GM18499 (cell line): ENCODE measurements around the gene YBX2.
"Not testable (repeated sequence)": the region's sequence is repeated elsewhere in the genome, so short reads cannot be mapped to it uniquely, and the experiment has no call there.

Experiments used
- ATAC-seq: cut with Tn5 transposase; IDR thresholded peaks from one replicate; pipeline ENCODE4 v1.9.1; 2021; ENCODE audit warnings: moderate number of reproducible peaks; ENCODE audit not compliant: insufficient read depth, unreplicated experiment

The YBX2 gene

GRCh38 chr17:7250695-7251627 is 43.5 kb downstream of the YBX2 start:
- ATAC-seq: no peak

GRCh38 chr17:7249830-7250229 is 44.6 kb downstream of the YBX2 start:
- ATAC-seq: no peak

DNA sequence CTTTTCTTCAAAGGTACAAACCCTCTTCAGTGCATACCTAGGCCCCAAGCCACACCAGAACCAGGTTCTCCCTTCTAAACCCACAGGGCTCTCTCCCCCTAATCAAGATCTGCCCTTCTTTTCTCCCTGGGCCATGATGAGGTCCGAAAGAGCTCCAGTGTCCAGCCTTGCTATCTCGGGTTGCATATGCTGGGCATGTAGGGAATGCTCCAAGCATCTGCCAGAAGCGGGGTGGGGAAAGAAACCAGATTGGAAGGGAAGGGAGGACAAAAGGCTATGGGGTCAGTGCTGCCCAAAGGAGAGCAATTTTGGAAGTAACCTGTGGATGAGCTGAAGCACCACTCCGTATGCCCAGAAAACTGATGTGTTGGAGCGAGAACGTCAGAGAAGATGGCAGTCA is 45.2 kb downstream of the YBX2 start:
- no peak for ATAC-seq

GRCh38 chr17:7248796-7249195 is 45.6 kb downstream of the YBX2 start:
- no peak for ATAC-seq

DNA sequence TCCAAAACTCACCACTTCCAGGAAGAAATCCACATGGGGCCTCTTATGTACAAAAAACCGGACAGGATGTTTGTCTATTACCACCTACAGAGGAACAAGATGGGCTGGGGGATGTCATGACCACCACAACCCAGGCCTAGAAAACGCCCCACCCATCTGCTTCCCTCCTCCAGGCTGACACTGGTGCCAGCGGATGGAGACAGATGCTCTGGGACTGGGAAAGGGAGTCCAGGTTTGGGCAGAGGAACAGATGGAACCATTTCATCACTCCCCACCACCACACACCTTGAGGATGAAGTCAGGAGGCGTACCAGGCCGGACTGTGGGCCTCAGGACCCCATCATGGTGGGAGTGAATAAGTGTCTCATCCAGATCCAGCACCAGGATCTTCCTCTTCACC is 47.7 kb downstream of the YBX2 start:
- no peak for ATAC-seq

DNA sequence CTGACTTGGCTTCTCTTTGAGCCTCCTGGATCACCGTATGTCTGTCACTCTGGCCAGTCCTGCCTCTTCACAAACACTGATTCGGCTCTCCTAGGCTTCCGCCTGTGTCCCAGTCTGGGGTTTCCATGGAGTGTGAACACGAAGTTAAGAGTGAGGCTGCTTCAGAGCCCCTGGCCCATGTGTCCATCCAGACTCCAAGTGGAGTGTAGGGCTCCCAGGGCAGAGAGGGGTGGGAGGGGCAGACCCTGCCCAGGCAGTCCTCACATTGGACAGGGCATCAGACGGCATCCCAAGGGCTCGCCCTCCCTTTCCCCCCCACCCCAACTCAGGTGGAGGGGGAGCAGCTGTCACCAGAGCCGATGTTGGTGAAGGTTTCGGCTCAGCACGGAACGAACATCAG is 50.6 kb downstream of the YBX2 start:
- not testable (repeated sequence) for ATAC-seq

GRCh38 chr17:7243453-7243729 is 51.0 kb downstream of the YBX2 start:
- no peak for ATAC-seq

DNA sequence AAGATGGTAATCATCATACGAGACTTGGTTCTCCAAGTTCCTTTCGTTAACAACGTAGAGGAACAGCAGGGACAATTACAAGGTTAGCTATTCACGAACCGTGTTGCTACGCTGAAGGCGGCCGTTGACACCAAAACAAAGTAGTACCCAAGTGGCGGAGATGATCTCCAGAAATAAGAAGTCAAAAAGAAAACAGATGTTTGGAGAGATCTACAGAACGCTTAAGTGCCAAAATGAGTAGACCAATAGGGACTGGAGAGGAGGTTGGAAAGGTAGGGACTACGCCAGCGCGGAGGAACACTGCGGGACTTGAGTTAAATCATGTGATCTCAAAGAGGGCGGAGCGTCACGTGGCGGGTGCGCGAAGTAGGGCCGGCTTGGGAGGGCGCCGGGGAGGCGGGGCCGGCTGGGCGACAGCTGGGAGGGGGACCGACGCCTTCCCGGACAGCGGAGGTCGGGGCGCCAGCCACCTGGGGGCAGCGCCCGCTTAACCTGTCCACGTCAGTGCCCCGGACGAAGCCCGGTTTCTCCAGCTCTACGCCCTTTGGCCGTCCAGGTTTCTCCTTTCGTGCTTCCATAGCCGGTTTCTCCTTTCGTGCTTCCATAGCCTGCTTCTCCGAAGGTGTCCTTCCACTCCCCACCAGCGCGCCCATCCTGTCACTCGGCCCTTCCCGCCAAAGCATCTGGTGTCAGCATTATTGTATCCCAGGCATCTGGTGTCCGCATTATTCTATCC is 51.6 kb downstream of the YBX2 start:
- ATAC-seq: no peak

GRCh38 chr17:7241783-7242716 is 52.4 kb downstream of the YBX2 start, which contains the start of gene GABARAP:
Gene GABARAP, minus strand, starts transcription at chr17:7242449. Its CDS starts 119 bp downstream, at chr17:7242330.
- no peak for ATAC-seq

GRCh38 chr17:7241090-7241733 is 53.2 kb downstream of the YBX2 start:
- ATAC-seq: no peak

DNA sequence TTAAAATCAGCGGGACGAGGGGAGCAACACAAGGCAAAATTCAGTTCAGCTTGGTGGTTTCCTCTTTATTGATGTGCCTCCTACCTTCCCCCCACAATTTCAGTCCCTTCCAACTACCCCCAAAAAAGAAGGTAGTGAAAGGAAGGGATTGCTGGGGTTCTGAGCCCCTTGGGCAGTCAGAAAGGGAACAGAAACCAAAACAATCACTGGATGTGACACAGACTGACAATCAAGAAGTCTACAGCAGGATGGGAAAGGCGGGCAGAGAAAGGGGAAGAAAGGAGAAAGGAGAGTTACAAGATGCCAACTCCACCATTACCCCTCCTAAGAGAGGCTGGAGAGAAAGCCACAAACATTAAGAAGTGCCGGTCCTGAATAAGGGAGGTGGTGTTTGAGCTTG is 54.1 kb downstream of the YBX2 start:
- no peak for ATAC-seq

GRCh38 chr17:7239091-7240027 is 55.1 kb downstream of the YBX2 start, which contains the start of gene PHF23:
Gene PHF23, minus strand, starts transcription at chr17:7239457. Its CDS starts 178 bp downstream, at chr17:7239279.
- ATAC-seq: peak; percentile 32

- no peak for ATAC-seq
Observed at GRCh38 chr17:7238420-7239090, 55.9 kb downstream of the YBX2 start.
